WERI-Rb-1 (cell line): Measurements from ENCODE around the gene IFITM1.

Experiments used
- DNase-seq: peaks from one replicate; pipeline ENCODE4 v3.0.0-alpha.2; 2020
- H3K27ac ChIP-seq: fragments of 250-450 bp; sonication (Bioruptor Pico); 2 replicates; pipeline ENCODE4 v1.5.1; 2020; ENCODE audit warnings: mild to moderate bottlenecking, moderate library complexity
- H3K27me3 ChIP-seq: fragments of 250-450 bp; sonication (Bioruptor Pico); 2 replicates; pipeline ENCODE4 v1.5.1; 2021; ENCODE audit warnings: mild to moderate bottlenecking, low read depth, moderate library complexity; ENCODE audit not compliant: insufficient read depth, severe bottlenecking
- H3K36me3 ChIP-seq: fragments of 250-450 bp; sonication (Bioruptor Pico); 2 replicates; pipeline ENCODE4 v1.5.1; 2020; ENCODE audit warnings: mild to moderate bottlenecking, moderate library complexity
- H3K4me3 ChIP-seq: 2 replicates; pipeline ENCODE4 v1.5.1; 2011; ENCODE audit warnings: low read depth, mild to moderate bottlenecking, control low read depth, low read length
- H3K9me3 ChIP-seq: fragments of 250-450 bp; sonication (Bioruptor Pico); 2 replicates; pipeline ENCODE4 v1.5.1; 2021; ENCODE audit warnings: mild to moderate bottlenecking, moderate library complexity; ENCODE audit not compliant: severe bottlenecking
- TF ChIP-seq, protein P1 (sequence below): IDR thresholded peaks from 2 replicates; pipeline ENCODE4 v1.5.1; 2011; ENCODE audit warnings: low read depth, mild to moderate bottlenecking, control low read depth, inconsistent platforms, low read length

Gene IFITM1

DNA sequence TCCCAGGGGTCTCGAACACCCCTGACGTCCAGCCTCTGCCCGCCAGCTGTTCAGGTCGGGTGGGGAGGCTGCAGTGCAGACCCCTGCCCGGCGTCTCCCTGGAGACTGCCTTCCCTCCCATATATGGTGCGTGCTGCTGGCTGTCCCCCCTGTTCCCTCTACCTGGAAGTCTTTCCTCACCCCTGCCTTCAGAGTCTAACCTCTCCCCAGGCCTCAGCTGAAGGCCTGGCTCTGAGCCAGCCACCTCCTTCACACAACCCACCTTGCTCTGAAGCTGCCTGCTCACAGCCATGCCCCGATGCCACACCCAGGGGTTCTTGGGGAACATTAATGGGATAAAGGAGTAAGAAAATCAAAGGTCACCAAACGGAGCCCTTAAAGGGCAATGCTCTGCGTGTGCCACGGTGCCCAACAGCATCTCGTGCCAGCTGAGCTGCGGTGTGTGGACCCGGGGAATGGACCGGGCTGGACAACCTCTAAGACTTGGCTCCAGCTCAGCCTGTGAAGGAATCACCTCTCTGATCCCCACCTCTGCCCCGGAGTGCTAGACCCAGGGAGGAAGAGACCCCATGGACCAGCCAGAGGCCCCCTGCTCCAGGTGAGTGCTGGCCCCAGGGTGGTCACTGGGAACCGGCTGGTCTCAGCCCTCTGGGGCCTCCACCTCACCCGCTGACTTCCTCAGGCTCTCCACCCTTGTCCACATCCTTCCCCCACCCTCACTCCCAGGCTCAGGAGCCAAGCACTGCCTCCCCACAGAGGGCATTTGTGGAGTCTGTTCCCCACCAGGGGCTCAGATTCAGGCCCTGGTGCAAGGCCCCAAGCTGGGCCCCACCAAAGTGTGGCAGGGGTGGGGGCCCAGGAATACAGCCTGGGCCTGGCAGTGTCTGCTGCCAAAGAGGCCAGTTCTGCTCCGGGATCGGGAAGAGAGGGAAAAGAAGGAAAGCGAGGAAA is 35.6 kb upstream of the IFITM1 start, which contains the start of gene NLRP6:
NLRP6 (plus strand) TSS at position 407 of the 951 bp plus-strand sequence; CDS start at position 570, 163 bp downstream.
- TF ChIP-seq, protein P1, sequence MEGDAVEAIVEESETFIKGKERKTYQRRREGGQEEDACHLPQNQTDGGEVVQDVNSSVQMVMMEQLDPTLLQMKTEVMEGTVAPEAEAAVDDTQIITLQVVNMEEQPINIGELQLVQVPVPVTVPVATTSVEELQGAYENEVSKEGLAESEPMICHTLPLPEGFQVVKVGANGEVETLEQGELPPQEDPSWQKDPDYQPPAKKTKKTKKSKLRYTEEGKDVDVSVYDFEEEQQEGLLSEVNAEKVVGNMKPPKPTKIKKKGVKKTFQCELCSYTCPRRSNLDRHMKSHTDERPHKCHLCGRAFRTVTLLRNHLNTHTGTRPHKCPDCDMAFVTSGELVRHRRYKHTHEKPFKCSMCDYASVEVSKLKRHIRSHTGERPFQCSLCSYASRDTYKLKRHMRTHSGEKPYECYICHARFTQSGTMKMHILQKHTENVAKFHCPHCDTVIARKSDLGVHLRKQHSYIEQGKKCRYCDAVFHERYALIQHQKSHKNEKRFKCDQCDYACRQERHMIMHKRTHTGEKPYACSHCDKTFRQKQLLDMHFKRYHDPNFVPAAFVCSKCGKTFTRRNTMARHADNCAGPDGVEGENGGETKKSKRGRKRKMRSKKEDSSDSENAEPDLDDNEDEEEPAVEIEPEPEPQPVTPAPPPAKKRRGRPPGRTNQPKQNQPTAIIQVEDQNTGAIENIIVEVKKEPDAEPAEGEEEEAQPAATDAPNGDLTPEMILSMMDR, result no peak
- no peak within 1 kb of the TSS for H3K4me3 ChIP-seq
- peaks cover 33% of the 10 kb centered on the region for H3K27me3 ChIP-seq
- H3K36me3 ChIP-seq, result no peaks in the 10 kb centered on the region
- H3K9me3 ChIP-seq, result peaks cover 2% of the 10 kb centered on the region
- DNase-seq, result no peak
- no peak within 1 kb of the TSS for H3K27ac ChIP-seq

DNA sequence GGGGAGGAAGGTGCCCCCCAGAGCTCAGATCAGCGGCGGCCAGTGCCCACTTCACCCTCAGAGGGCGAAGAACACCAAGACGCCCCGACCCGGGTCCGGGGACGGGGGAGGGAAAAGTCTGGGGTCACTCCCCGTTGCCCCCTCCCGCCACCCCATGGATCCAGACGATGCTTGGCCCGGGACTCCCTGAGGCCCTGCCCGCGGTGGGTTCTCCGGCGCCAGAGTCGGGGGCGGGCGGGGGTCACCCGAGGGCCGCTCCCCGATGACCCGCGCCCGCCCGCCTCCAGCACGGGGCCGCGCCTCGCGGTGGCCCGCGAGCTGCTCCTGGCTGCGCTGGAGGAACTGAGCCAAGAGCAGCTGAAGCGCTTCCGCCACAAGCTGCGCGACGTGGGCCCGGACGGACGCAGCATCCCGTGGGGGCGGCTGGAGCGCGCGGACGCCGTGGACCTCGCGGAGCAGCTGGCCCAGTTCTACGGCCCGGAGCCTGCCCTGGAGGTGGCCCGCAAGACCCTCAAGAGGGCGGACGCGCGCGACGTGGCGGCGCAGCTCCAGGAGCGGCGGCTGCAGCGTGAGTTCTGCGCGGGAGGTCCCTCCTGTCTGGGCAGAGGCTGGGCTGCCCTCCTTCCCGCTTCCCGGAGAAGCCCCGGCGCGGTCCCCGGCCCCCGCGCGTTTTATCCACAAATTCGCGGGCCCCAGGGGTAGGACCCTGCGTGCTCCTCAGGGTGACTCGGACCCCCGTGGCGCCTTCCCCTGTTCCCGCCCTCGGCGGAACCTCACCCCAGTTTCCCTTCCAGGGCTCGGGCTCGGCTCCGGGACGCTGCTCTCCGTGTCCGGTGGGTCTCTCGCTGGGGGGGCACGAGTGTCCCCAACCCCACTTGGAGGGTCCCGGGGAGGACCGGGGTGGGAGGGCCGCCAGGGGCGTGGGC is 34.5 kb upstream of the IFITM1 start:
- H3K9me3 ChIP-seq, result peaks cover 2% of the 10 kb centered on the region
- peaks cover 33% of the 10 kb centered on the region for H3K27me3 ChIP-seq
- H3K4me3 ChIP-seq, result no peak overlapping the region
- no peak for DNase-seq
- no peaks in the 10 kb centered on the region for H3K36me3 ChIP-seq
- TF ChIP-seq, protein P1, result no peak
- H3K27ac ChIP-seq, result no peak overlapping the region

DNA sequence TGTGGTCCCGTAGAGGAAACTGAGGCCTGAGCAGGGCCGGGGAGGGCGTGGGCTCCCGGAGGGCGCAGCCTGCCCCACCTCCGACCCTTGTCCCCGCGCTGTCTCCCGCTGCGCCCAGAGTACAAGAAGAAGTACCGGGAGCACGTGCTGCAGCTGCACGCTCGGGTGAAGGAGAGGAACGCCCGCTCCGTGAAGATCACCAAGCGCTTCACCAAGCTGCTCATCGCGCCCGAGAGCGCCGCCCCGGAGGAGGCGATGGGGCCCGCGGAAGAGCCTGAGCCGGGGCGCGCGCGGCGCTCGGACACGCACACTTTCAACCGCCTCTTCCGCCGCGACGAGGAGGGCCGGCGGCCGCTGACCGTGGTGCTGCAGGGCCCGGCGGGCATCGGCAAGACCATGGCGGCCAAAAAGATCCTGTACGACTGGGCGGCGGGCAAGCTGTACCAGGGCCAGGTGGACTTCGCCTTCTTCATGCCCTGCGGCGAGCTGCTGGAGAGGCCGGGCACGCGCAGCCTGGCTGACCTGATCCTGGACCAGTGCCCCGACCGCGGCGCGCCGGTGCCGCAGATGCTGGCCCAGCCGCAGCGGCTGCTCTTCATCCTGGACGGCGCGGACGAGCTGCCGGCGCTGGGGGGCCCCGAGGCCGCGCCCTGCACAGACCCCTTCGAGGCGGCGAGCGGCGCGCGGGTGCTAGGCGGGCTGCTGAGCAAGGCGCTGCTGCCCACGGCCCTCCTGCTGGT is 33.7 kb upstream of the IFITM1 start:
- TF ChIP-seq, protein P1, result 0 out of 2 replicates have a peak, but pooled peaks have one; percentile 2
- H3K27me3 ChIP-seq, result peaks cover 33% of the 10 kb centered on the region
- no peak overlapping the region for H3K27ac ChIP-seq
- H3K36me3 ChIP-seq, result no peaks in the 10 kb centered on the region
- H3K9me3 ChIP-seq, result peaks cover 2% of the 10 kb centered on the region
- DNase-seq, result peak; percentile 20
- H3K4me3 ChIP-seq, result peak overlapping the region; percentile 36

DNA sequence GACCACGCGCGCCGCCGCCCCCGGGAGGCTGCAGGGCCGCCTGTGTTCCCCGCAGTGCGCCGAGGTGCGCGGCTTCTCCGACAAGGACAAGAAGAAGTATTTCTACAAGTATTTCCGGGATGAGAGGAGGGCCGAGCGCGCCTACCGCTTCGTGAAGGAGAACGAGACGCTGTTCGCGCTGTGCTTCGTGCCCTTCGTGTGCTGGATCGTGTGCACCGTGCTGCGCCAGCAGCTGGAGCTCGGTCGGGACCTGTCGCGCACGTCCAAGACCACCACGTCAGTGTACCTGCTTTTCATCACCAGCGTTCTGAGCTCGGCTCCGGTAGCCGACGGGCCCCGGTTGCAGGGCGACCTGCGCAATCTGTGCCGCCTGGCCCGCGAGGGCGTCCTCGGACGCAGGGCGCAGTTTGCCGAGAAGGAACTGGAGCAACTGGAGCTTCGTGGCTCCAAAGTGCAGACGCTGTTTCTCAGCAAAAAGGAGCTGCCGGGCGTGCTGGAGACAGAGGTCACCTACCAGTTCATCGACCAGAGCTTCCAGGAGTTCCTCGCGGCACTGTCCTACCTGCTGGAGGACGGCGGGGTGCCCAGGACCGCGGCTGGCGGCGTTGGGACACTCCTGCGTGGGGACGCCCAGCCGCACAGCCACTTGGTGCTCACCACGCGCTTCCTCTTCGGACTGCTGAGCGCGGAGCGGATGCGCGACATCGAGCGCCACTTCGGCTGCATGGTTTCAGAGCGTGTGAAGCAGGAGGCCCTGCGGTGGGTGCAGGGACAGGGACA is 32.9 kb upstream of the IFITM1 start:
- DNase-seq, result peak; percentile 11
- TF ChIP-seq, protein P1, result no peak
- H3K27ac ChIP-seq, result no peak overlapping the region
- no peaks in the 10 kb centered on the region for H3K36me3 ChIP-seq
- H3K4me3 ChIP-seq, result peak overlapping the region; percentile 36
- peaks cover 2% of the 10 kb centered on the region for H3K9me3 ChIP-seq
- H3K27me3 ChIP-seq, result peaks cover 33% of the 10 kb centered on the region
